Cerebellar nuclear complex (tissue), 1 donor: ENCODE data around the gene SEC14L3.
"Not testable (repeated sequence)": the region's sequence is repeated elsewhere in the genome, so short reads cannot be mapped to it uniquely, and the experiment has no call there.

Source experiments
- DNase-seq, 2 experiments: peaks; one replicate each; lab custom pipeline; 2025; lab: John Stamatoyannopoulos, UW

SEC14L3 gene

GRCh38 chr22:30486118-30486517 lies 14.3 kb upstream of the SEC14L3 start:
- no peak for DNase-seq

- no peak for DNase-seq
These were observed 13.7 kb upstream of the SEC14L3 start for GRCh38 chr22:30485362-30485988.

- no peak for DNase-seq
These were observed 11.4 kb upstream of the SEC14L3 start for GRCh38 chr22:30483169-30483568.

DNA sequence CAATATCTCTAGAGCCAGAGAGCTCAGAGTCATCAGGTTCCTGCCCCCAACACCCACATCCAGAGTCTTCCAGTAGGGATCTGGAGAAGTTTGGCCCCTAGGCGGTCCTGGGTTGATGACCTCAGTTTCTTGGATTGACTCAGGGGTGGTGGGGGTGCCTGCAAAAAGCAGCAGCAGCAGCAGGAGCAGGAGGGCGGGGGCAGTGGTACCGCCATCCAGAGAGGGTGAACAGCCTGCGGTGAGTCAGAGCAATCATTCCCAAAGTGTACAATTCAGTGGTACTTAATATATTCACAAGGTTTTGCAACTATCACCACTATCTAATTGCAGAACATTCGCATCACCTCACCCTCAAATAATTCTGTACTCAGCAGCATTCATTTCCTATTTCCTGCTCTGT lies 9.9 kb upstream of the SEC14L3 start:
- DNase-seq = no peak

GRCh38 chr22:30479981-30480380 lies 8.2 kb upstream of the SEC14L3 start:
- DNase-seq = no peak

- DNase-seq = no peak
These were observed 3.0 kb upstream of the SEC14L3 start for GRCh38 chr22:30474683-30475424.

- DNase-seq = no peak
These were observed 2.3 kb upstream of the SEC14L3 start for GRCh38 chr22:30474121-30474520.

DNA sequence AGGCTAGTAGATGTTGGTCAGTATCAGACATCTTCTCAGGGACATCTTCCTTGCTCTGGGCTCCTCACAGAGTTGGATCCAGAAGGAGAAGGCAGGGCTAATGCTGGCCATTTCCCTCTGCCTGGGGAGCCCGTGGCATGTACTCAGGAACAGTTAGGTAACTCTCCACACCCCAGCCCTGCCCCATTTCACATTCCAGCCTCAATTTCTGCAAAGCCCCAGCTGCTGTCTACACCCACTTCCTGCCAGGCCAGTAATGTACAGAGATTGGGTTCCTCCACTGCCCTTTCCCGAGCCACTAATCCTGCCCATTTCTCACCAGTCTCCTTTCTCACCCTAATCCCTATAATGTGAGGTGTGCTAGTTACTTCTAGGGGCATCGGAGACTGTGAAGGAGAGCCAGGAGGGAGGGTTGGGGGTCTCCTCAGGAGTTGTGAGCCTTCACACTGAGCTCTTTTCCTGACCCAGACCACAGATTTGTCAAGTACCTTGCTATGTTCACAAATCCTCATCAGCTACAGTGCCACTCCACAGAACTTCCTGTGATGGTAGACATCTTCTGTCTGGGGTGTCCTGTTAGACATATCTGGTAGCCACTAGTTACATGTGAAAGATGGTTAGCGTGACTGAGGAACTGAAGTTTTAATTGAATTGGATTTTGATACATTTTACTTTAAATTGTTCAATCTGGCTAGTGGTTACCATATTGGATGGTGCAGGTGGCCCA lies 1.3 kb upstream of the SEC14L3 start:
- DNase-seq = no peak

GRCh38 chr22:30470655-30471054 lies 1.2 kb downstream of the SEC14L3 start:
- no peak for DNase-seq

- DNase-seq = no peak
These were observed 2.7 kb downstream of the SEC14L3 start for GRCh38 chr22:30469165-30469564.

DNA sequence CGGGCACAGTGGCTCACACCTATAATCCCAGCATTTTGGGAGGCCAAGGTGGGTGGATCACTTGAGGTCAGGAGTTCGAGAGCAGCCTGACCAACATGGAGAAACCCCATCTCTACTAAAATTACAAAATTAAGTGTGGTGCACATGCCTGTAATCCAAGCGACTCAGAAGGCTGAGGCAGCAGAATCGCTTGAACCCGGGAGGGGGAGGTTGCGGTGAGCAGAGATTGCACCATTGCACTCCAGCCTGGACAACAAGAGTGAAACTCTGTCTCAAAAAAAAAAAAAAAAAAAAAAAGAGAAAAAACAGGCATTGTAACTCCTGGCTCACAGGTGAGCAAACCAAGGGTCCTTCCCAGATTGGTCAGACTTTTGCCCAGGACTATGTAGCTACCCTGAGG lies 11.3 kb downstream of the SEC14L3 start:
- not testable (repeated sequence) for DNase-seq

GRCh38 chr22:30460147-30460546 lies 11.7 kb downstream of the SEC14L3 start:
- DNase-seq = no peak

DNA sequence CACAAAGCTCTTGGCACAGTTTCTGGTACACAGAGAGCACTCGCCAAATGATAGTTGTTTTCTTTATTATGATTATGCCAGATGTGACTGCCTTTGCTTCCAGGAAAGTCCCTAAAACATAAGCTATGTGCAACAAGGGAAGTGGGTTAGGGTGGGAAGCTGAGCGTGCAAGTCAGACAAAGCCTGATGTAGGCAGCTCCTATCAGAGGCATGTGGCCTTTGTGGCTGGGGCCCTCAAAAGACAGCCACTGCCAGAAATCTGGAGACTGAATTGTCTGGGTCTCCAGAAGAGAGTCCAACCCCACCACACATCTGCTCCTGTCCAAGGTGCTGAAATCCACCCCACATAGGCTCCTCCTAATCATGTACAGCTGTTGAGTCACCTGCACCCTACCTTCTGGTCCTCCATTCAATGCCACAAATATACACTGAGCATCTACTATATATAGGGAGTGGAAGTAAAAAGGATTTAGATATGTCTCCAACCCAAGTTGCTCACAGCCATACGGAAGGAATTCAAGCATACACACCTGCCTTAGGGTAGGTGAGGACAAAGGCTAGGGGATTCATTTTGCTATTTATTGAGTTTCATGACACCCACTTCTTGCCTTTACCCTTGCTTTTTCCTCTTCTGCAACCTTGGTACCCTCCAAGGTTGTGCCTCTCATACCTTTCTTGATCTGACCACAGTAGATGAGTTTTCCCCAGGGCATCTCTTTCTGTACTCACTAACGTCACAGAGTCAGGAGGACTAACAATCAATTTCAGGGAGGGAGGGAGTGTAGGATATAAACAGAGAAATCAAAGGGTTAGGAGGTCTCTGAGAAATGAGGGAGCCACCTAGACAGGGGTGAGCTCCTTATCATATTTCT lies 12.4 kb downstream of the SEC14L3 start:
- no peak for DNase-seq

DNA sequence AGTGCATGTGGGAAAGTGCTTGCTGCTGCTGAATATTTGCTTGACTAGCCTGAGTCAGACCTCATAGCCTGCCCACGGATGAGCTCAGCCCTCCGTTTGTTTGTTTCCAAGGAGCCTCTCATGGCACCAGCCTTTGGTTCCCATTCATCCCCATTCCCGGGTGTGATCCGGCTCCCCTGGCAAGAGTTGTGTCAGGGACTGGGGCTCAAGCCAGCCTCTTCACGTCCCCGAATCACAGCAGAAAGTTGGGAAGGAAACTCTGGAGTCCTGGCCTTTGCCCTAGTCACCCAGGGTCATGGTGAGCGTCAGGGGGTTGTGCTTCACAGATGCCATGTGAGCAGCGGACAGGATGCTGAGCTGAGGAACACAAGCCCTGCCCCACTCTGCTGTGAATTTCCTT lies 13.8 kb downstream of the SEC14L3 start:
- DNase-seq = no peak

DNA sequence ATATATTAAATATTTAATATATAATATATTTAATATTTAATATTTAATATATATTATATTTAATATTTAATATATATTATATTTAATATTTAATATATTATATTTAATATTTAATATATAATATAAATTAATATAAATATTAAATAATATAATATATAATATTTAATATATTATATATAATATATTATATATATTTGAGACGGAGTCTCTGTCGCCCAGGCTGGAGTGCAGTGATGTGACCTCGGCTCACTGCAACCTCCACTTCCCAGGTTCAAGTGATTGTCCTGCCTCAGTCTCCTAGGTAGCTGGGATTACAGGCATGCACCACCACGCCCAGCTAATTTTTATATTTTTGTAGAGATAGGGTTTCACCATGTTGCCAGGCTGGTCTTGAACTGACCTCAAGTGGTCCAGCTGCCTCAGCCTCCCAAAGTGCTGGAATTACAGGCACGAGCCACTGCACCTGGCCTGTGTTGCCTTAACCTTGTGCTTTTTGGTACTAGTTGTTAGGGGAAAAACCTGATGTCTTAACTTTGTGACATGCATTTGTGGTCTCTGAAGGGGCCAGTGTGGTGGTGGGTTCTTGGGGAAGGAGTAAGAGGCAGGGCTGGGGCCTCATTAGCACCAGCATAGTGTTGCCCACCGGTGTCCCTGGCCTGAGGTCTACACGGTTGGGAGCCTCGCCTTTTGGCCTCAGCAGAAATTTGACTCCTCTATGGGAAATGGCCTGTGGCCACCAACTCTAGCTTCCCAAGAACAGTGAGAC lies 16.6 kb downstream of the SEC14L3 start:
- DNase-seq = no peak

GRCh38 chr22:30453731-30454510 lies 17.9 kb downstream of the SEC14L3 start:
- DNase-seq = no peak

DNA sequence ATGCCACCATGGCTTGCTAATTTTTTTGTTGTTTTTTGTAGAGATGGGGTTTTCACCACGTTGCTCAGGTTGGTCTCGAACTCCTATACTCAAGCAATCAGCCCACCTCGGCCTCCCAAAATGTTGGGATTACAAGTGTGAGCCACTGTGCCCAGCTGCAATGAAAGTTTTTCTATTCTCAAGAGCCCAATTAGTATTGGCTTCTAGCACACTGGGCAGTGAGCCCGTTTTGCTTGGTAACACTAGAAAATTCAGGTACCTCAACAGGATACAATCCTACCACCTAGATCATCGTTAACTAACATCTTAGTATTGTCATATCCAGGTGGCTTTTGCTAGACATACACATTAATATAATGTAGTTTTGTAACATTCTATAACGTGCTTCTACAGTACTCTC lies 19.0 kb downstream of the SEC14L3 start:
- DNase-seq = no peak

- not testable (repeated sequence) for DNase-seq
These were observed 20.3 kb downstream of the SEC14L3 start for GRCh38 chr22:30451488-30451887.

DNA sequence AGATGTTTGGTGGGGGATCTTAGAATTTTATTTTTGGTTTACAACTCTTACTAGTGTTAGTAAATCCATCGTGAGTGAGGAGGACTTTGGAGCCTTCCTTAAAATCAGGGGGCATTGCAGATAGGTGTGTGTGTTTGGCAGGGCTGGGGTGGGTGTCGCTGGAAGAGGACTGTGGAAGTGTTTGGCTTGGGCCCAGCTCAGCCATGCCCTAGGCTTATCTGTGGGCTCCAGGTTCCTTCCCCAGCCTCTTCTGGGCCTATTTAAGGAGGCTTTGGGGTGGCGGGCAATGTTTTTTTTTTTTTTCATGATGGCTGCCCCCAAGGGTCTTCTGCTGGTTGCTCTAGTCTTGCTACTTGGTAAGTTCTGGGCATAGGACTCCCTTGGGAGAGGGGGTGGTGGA lies 24.2 kb downstream of the SEC14L3 start:
- no peak for DNase-seq

DNA sequence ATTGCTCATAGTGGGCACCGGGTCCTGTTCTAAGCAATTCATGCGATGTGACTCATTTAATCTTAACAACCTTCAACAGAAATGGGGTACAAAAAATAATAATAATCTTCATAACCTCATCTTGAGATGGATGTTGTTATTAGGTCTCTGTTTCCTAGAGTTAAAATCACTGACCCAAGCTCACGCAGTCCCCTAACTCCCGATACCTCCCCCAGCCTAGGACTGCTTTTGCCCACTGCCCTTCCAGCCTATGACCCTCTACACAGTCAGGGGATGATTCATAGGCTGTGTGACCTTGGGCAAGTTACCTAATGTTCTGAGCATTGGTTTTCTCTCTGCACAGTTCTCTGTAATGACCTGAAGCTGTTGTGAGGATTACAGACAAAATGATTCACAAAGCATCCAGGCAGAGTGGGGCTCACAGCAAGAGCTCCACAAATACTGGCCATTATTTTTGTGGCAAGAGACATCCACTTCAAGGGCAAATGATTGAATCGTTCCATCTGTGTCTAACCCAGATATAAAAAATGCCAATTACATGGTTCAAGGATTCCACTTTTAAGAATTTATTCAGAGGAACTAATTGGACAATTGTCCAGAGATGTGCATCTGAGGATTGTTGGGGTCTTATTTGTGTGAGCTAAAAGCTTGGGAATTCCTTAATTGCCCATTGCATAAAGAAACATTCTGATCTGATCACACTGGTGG lies 26.2 kb downstream of the SEC14L3 start:
- no peak for DNase-seq
